K562 (cell line): ENCODE data around the gene DENND6A. TPM values are rescaled to one million over a fixed set of nuclear protein-coding genes. Genes with fewer than 3 reads are reported as not detected.

Source experiments
- ATAC-seq: fragments of 200-7000 bp; cut with Tn5 transposase; 3 replicates; pipeline ENCODE4 v1.9.1; 2020; ENCODE audit warnings: moderate library complexity
- BruUV-seq: library from RNA; stranded (reverse); fragments of 400-500 nt; replicated peaks from 2 replicates; lab custom pipeline; 2021; lab: Mats Ljungman, UMichigan
- CTCF ChIA-PET: fragments of 300-600 bp; formaldehyde crosslinking; extraction: SDS; loops from one replicate; lab custom pipeline; 2021; ENCODE audit warnings: low intra/inter-chr PET ratio; lab: Yijun Ruan, JAX
- POLR2A ChIA-PET: fragments of 300-600, 350-650 bp; sonication (Branson Sonifier 250); formaldehyde crosslinking; extraction: SDS; loops from one replicate; lab custom pipeline; 2021; ENCODE audit warnings: antibody characterized with exemption, inconsistent platforms; lab: Yijun Ruan, JAX
- DNase-seq, 4 experiments: peaks; one replicate each; pipeline versions ENCODE4 v3.0.0 to v3.0.0-alpha.2; 2011 to 2018; ENCODE audit warnings: low spot score in 3 of 4, mixed read lengths in 3 of 4; ENCODE audit errors: extremely low read depth in 1 of 4
- FAIRE-seq: peaks from 2 replicates; lab custom pipeline; 2011; peaks lifted over from hg19 to GRCh38; lab: Jason Lieb, UNC
- H2AFZ ChIP-seq: 2 replicates; pipeline ENCODE4 v1.6.0; 2011; ENCODE audit warnings: low read depth, low read length, control low read depth, inconsistent platforms
- H3K27ac ChIP-seq: fragments of 200-600 bp; 3 replicates; pipeline ENCODE4 v1.8.0; 2011; ENCODE audit warnings: low read depth, mild to moderate bottlenecking, control low read depth, inconsistent platforms, low read length, moderate library complexity, mixed read lengths; ENCODE audit errors: extremely low read depth
- H3K27me3 ChIP-seq, 2 experiments: fragments of 300-600 bp in 1 of 2; 2 replicates in 1 of 2; 3 replicates in 1 of 2; pipeline versions ENCODE4 v1.6.0 to v1.8.0; 2011; ENCODE audit warnings: inconsistent platforms in 2 of 2, low read length in 2 of 2, mild to moderate bottlenecking in 1 of 2, mixed read lengths in 1 of 2, moderate library complexity in 1 of 2; ENCODE audit not compliant: control insufficient read depth in 2 of 2, insufficient read depth in 2 of 2
- H3K36me3 ChIP-seq: fragments of 300-600 bp; 3 replicates; pipeline ENCODE4 v1.8.0; 2011; ENCODE audit warnings: mild to moderate bottlenecking, low read length, inconsistent platforms; ENCODE audit not compliant: control insufficient read depth, insufficient read depth
- H3K4me1 ChIP-seq, 2 experiments: fragments of 200-600 bp in 1 of 2; replicated peaks in 1 of 2; 2 replicates in 1 of 2; 3 replicates in 1 of 2; pipeline versions ENCODE4 v1.5.1 to v1.8.0; 2011; ENCODE audit warnings: inconsistent platforms in 2 of 2, low read length in 2 of 2, mild to moderate bottlenecking in 1 of 2, mixed read lengths in 1 of 2, moderate library complexity in 1 of 2; ENCODE audit not compliant: control insufficient read depth in 2 of 2, insufficient read depth in 2 of 2
- H3K4me2 ChIP-seq: 2 replicates; pipeline ENCODE4 v1.6.1; 2011; ENCODE audit warnings: low read length, control low read depth, inconsistent platforms, mixed read lengths; ENCODE audit not compliant: insufficient read depth
- H3K4me3 ChIP-seq: fragments of 200-600 bp; sonication (generic), shearing (Covaris generic); 2 replicates; pipeline ENCODE4 v1.5.1; 2016; ENCODE audit warnings: control low read depth, inconsistent platforms
- H3K79me2 ChIP-seq: fragments of 200-600 bp; 3 replicates; pipeline ENCODE4 v1.8.0; 2011; ENCODE audit warnings: low read length, inconsistent platforms; ENCODE audit not compliant: control insufficient read depth, insufficient read depth
- H3K9ac ChIP-seq, 2 experiments: 2 replicates each; pipeline versions ENCODE4 v1.6.0 to v1.6.1; 2011; ENCODE audit warnings: low read depth in 2 of 2, low read length in 2 of 2, control low read depth in 1 of 2, inconsistent platforms in 1 of 2, mild to moderate bottlenecking in 1 of 2, mixed read lengths in 1 of 2; ENCODE audit not compliant: insufficient read depth in 1 of 2
- H3K9me1 ChIP-seq: one replicate; pipeline ENCODE4 v1.6.0; 2011; ENCODE audit warnings: inconsistent platforms, mild to moderate bottlenecking, low read length, moderate library complexity; ENCODE audit not compliant: control insufficient read depth, insufficient read depth
- H3K9me3 ChIP-seq: replicated peaks from 2 replicates; pipeline ENCODE4 v1.5.1; 2011; ENCODE audit warnings: low read depth, low read length, inconsistent platforms; ENCODE audit not compliant: control insufficient read depth, insufficient read depth
- H4K20me1 ChIP-seq: replicated peaks from 2 replicates; pipeline ENCODE4 v1.6.1; 2011; ENCODE audit warnings: low read length, inconsistent platforms, mixed read lengths; ENCODE audit not compliant: control insufficient read depth, insufficient read depth
- ARID3B ChIP-seq: fragments of 250-450 bp; sonication (Bioruptor Pico); IDR thresholded peaks from 2 replicates; pipeline ENCODE4 v1.4.0; 2020; ENCODE audit warnings: borderline replicate concordance
- ATF3 ChIP-seq, 2 experiments: fragments of 450-650 bp in 1 of 2; sonication (generic) in 1 of 2; formaldehyde crosslinking in 1 of 2; IDR thresholded peaks in 1 of 2; conservative IDR thresholded peaks in 1 of 2; 2 replicates each; pipeline versions ENCODE4 v1.6.1 to v1.8.1; 2016 to 2023; ENCODE audit warnings: mild to moderate bottlenecking in 2 of 2, moderate library complexity in 2 of 2, inconsistent platforms in 1 of 2, missing genetic modification reagents in 1 of 2
- BCL6 ChIP-seq: fragments of 250-450 bp; sonication (Bioruptor Pico); IDR thresholded peaks from 2 replicates; pipeline ENCODE4 v1.4.0; 2020
- ESRRA ChIP-seq: fragments of 450-650 bp; IDR thresholded peaks from 2 replicates; pipeline ENCODE4 v1.6.1; 2014; ENCODE audit warnings: low read depth, mild to moderate bottlenecking, moderate library complexity, borderline replicate concordance
- HDAC2 ChIP-seq: fragments of 450-650 bp; IDR thresholded peaks from 2 replicates; pipeline ENCODE4 v1.6.1; 2016; ENCODE audit warnings: mild to moderate bottlenecking
- PATZ1 ChIP-seq: fragments of 250-450 bp; sonication (Bioruptor Pico); IDR thresholded peaks from 2 replicates; pipeline ENCODE4 v1.5.0; 2020; ENCODE audit warnings: mild to moderate bottlenecking, borderline replicate concordance
- PREB ChIP-seq: sonication (generic); formaldehyde crosslinking; IDR thresholded peaks from 2 replicates; pipeline ENCODE4 v1.8.1; 2023; ENCODE audit warnings: mild to moderate bottlenecking, missing genetic modification reagents
- PRPF4 ChIP-seq: fragments of 200-400 bp; formaldehyde crosslinking; IDR thresholded peaks from one replicate; pipeline ENCODE4 v1.6.1; 2017; ENCODE audit warnings: low read length, low read depth, mild to moderate bottlenecking; ENCODE audit not compliant: insufficient read depth, poor library complexity, severe bottlenecking
- TAF15 ChIP-seq: fragments of 200-400 bp; formaldehyde crosslinking; IDR thresholded peaks from 2 replicates; pipeline ENCODE4 v1.6.1; 2017; ENCODE audit warnings: mild to moderate bottlenecking, low read depth, low read length, moderate library complexity
- TAL1 ChIP-seq: fragments of 450-650 bp; IDR thresholded peaks from 2 replicates; pipeline ENCODE4 v1.6.1; 2016; ENCODE audit warnings: mild to moderate bottlenecking
- ZBTB12 ChIP-seq: fragments of 250-450 bp; sonication (Bioruptor Pico); IDR thresholded peaks from 2 replicates; pipeline ENCODE4 v1.4.0; 2020
- ZNF124 ChIP-seq: sonication (generic); formaldehyde crosslinking; IDR thresholded peaks from 2 replicates; pipeline ENCODE4 v1.8.1; 2022; ENCODE audit warnings: missing genetic modification reagents
- WGBS: fragments of 100-300 bp; shearing (Covaris generic); methylation state at CpG from one replicate; pipeline ENCODE4 v1.1.6; 2016; ENCODE audit warnings: low coverage, mixed read lengths; ENCODE audit not compliant: insufficient coverage; ENCODE audit errors: missing lambda C conversion rate; 5-methylcytosine and 5-hydroxymethylcytosine counted together
- in situ Hi-C: fragments of 300-500 bp; cut with MboI; formaldehyde crosslinking; loops from 4 replicates; pipeline ENCODE4 v1.15.0; 2018; ENCODE audit warnings: inconsistent platforms, mixed read lengths
- intact Hi-C: fragments of 100-400 bp; cut with micrococcal nuclease; formaldehyde crosslinking; loops from 2 replicates; pipeline ENCODE4 v1.14.2; 2022
- polyA plus RNA-seq, 8 experiments: library from polyadenylated mRNA; depleted of rRNA in 4 of 8; stranded (reverse) in 5 of 8; unstranded in 3 of 8; fragments of >200 nt; fragmentation: Nextera tagmentation in 2 of 8; fragmentation: Illumina TruSeq in 1 of 8; extraction: Ambion mirVana in 2 of 8; extraction: Trizol in 1 of 8; gene quantifications; 2 replicates each; pipeline versions ENCODE4 v1.2.1 to v1.2.3, GENCODE V29; 2011 to 2014; ENCODE audit warnings: inconsistent platforms in 1 of 8, missing spikeins in 1 of 8
- total RNA-seq, 7 experiments: library from RNA; depleted of rRNA in 6 of 7; stranded (reverse); fragments of >200 nt in 6 of 7; fragmentation: Illumina TruSeq in 2 of 7; extraction: Trizol in 2 of 7; gene quantifications; 2 replicates each; pipeline versions ENCODE4 v1.2.1 to v1.2.3, GENCODE V29; 2011 to 2021; ENCODE audit warnings: low replicate concordance in 1 of 7

The DENND6A gene
- total and polyA plus RNA-seq, 9 of the 15 experiments (the other 6 are each of a cell fraction or from before 2014, with no cell fraction given) = 1.5 to 12.7 (median 7.1) TPM

- 30% methylated on average over 5 of the region's 5 CpGs for whole genome bisulfite sequencing
- Histone ChIP-seq H3K9me1 (no peaks in the 10 kb centered on the region), H3K36me3 (no peaks in the 10 kb centered on the region), H3K4me1 (no peaks in the 10 kb centered on the region), H4K20me1 (no peaks in the 10 kb centered on the region), H3K4me2 (no peak overlapping the region), H3K27me3 (no peaks in the 10 kb centered on the region), H3K27ac (no peak overlapping the region), H3K9ac (no peak overlapping the region), H2AFZ (no peak overlapping the region), H3K9me3 (no peaks in the 10 kb centered on the region), H3K4me3 (no peak overlapping the region), H3K79me2 (no peaks in the 10 kb centered on the region)
- POLR2A ChIA-PET = interaction anchor here (0.6 to 1.7 kb wide), 2 partner anchors 15 to 17 kb away, joined by 3 to 5 read pairs; partner anchors contain the start of gene SLMAP
- intact Hi-C loops (no loop called here), in situ Hi-C loops (no loop called here)
- CTCF ChIA-PET = no interaction called here
- TF ChIP-seq BCL6 (CRISPR knock-in tag) (no peak), PATZ1 (CRISPR knock-in tag) (no peak), TAL1 (no peak), ATF3 (IDR thresholded peaks at IDR 0.05) (no peak), ATF3 (CRISPR knock-in tag; conservative IDR thresholded peaks at IDR 0.05) (no peak), TAF15 (no peak), HDAC2 (no peak), PRPF4 (no peak), ZBTB12 (CRISPR knock-in tag) (no peak), ARID3B (CRISPR knock-in tag) (no peak), ZNF124 (CRISPR knock-in tag) (no peak), PREB (CRISPR knock-in tag) (no peak), ESRRA (no peak)
- FAIRE-seq (no peak), ATAC-seq (no peak), DNase-seq (no peak)
- BruUV-seq = no TSS peak
Observed at GRCh38 chr3:57738391-57738790, 45.5 kb upstream of the DENND6A start.
